Measurements from ENCODE around the gene BUD31. TPM values are rescaled to one million over a fixed set of nuclear protein-coding genes. Genes with fewer than 3 reads are reported as not detected.
A peak's percentile ranks its signal among the peaks of the same experiment; 100 is the strongest.

BUD31 gene
- total and polyA plus RNA-seq, 2 of the 13 experiments (the other 11 are each of a cell fraction or from before 2014, with no cell fraction given), result 35.1 to 79.1 TPM

DNA sequence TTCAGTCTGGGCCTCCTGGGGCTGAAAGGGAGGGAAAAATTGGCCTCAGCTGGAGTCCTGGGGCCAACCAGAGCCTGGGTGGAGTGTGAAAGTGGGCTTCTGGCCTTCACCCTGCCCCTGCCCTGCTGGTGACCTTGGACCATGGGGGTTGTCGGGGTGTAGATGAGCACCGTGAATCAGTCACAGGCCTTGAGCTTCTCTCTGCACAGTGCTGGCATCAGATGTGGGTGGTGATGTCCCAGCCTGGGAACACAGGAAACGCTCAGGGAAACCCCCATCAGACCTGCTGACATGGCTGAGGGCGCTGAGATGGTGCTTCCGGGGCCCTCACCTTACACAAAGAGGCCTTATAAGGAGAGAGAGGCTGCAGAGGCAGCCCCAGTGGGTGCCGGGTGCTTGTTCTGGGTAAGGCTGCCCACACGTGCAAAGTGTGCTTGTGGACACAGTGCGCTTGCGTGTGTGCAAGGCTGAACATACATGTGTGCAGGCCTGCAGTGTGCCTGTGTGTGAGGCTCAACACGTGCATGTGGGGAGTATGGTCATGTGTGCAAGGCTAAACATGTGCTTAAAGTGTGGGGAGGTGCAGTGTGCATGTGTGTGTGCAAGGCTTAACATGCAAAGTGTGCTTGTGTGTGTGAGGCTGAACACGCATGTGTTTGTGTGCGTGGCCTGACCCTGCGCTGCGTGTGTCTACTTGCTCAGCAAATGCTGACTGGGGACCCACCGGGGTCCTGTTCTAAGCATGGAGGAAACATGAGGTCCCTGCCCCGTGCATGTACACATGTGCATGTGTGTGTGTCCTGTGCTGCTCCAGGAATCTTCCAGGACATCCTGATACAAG is 27.7 kb upstream of the BUD31 start (continued):
- no peak for TF ChIP-seq IKZF4 (CRISPR knock-in tag; IDR thresholded peaks at IDR 0.05; ENCODE audit: borderline replicate concordance, low read depth, not compliant biosample characterization)
- TF ChIP-seq ZNF646 (CRISPR knock-in tag; IDR thresholded peaks at IDR 0.05), result no peak
- no peak for TF ChIP-seq ZNF33A (CRISPR knock-in tag; IDR thresholded peaks at IDR 0.05; ENCODE audit: borderline replicate concordance)
- TF ChIP-seq ZBTB8A (CRISPR knock-in tag; IDR thresholded peaks at IDR 0.05; ENCODE audit: borderline replicate concordance, low read depth), result no peak
- TF ChIP-seq CBFB (CRISPR knock-in tag; IDR thresholded peaks at IDR 0.05), result no peak
- no peak for TF ChIP-seq RNF2 (conservative IDR thresholded peaks at IDR 0.05; ENCODE audit: low read depth)
- TF ChIP-seq, protein P1, sequence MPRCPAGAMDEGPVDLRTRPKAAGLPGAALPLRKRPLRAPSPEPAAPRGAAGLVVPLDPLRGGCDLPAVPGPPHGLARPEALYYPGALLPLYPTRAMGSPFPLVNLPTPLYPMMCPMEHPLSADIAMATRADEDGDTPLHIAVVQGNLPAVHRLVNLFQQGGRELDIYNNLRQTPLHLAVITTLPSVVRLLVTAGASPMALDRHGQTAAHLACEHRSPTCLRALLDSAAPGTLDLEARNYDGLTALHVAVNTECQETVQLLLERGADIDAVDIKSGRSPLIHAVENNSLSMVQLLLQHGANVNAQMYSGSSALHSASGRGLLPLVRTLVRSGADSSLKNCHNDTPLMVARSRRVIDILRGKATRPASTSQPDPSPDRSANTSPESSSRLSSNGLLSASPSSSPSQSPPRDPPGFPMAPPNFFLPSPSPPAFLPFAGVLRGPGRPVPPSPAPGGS (CRISPR knock-in tag; IDR thresholded peaks at IDR 0.05), result peak; percentile 70; the same call in 1 of the 2 replicates
- TF ChIP-seq ZBTB7A (CRISPR knock-in tag; IDR thresholded peaks at IDR 0.05), result no peak; the same call in 1 of the 2 replicates
- no peak; the same call in 1 of the 2 replicates for TF ChIP-seq ZNF142 (CRISPR knock-in tag; IDR thresholded peaks at IDR 0.05)
- TF ChIP-seq, protein P2, sequence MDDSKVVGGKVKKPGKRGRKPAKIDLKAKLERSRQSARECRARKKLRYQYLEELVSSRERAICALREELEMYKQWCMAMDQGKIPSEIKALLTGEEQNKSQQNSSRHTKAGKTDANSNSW (CRISPR knock-in tag; IDR thresholded peaks at IDR 0.05; ENCODE audit: borderline replicate concordance), result no peak
- TF ChIP-seq MXI1 (IDR thresholded peaks at IDR 0.05; ENCODE audit: borderline replicate concordance, low read depth, low read length), result 0 out of 3 replicates have a peak, but pooled peaks have one; percentile 26
- TF ChIP-seq, protein P3, sequence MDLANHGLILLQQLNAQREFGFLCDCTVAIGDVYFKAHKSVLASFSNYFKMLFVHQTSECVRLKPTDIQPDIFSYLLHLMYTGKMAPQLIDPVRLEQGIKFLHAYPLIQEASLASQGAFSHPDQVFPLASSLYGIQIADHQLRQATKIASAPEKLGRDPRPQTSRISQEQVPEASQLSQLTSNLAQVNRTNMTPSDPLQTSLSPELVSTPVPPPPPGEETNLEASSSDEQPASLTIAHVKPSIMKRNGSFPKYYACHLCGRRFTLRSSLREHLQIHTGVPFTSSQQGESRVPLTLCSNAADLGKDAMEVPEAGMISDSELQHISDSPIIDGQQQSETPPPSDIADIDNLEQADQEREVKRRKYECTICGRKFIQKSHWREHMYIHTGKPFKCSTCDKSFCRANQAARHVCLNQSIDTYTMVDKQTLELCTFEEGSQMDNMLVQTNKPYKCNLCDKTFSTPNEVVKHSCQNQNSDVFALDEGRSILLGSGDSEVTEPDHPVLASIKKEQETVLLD (CRISPR knock-in tag; IDR thresholded peaks at IDR 0.05; ENCODE audit: low read depth), result no peak

Measured in HepG2 (cell line).